HT1080 (cell line): Measurements from ENCODE around the gene PDHB. TPM values are rescaled to one million over a fixed set of nuclear protein-coding genes. Genes with fewer than 3 reads are reported as not detected.

Experiments used
- DNase-seq: peaks from one replicate; pipeline ENCODE4 v3.0.0-alpha.2; 2015; ENCODE audit warnings: low read depth
- polyA plus RNA-seq, 2 experiments: library from polyadenylated mRNA; depleted of rRNA; stranded (reverse); fragments of >200 nt; gene quantifications; 2 replicates each; pipeline ENCODE4 v1.2.3, GENCODE V29; 2015
- total RNA-seq: library from RNA; depleted of rRNA; stranded (reverse); fragments of >200 nt; shearing (Covaris generic); gene quantifications from 2 replicates; pipeline ENCODE4 v1.2.3, GENCODE V29; 2014; rRNA removed

Gene PDHB
- 78.8 and 81.6 TPM in 2 replicates for total RNA-seq
- 92.0 and 97.5 TPM in 2 replicates for polyA plus RNA-seq (2015; cell fraction: cytosol; rRNA removed)
- polyA plus RNA-seq (2015; cell fraction: nucleus; rRNA removed) = 85.9 and 92.9 TPM in 2 replicates

DNA sequence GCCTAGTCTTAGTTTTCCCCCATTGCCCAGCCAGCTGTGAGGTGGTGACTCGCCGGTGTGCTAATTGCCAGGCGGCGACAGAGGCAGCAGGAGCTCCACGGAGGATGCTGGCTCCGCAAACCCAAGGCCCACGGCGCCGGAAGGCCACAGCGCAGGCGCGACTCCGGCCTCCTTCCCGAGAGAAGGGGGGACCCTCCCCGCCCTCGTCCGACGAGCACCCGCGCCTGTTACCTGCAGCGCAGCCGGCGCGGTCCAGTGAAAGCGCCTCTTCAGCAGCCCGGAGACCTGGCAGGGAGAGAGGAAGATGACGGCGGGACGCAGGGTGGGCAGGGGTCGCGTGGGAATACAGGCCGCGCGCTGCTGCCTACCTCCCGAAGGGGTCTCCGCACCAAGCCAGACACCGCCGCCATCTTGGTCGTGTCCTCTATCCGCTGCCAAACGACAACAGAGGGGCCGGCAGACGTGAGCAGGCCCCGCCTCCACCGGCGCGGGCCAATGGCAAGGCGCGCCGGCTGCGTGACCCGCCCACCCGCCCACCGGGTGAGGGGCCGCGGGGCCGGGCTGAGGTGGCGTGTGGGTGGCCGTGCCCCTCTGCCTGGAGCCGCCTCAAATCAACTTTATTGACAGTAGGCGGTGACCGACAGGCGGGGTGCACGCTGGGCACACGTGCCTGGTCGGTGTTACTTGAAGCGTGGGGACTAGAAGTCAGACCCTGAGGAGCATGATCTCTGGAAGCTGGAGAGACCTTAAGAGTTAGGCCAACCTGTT is at the start of gene PDHB:
Gene PDHB, minus strand, starts transcription at position 433 of the 768 bp plus-strand sequence. Its CDS starts 23 bp downstream, at position 410.
- peak; percentile 86 for DNase-seq

DNA sequence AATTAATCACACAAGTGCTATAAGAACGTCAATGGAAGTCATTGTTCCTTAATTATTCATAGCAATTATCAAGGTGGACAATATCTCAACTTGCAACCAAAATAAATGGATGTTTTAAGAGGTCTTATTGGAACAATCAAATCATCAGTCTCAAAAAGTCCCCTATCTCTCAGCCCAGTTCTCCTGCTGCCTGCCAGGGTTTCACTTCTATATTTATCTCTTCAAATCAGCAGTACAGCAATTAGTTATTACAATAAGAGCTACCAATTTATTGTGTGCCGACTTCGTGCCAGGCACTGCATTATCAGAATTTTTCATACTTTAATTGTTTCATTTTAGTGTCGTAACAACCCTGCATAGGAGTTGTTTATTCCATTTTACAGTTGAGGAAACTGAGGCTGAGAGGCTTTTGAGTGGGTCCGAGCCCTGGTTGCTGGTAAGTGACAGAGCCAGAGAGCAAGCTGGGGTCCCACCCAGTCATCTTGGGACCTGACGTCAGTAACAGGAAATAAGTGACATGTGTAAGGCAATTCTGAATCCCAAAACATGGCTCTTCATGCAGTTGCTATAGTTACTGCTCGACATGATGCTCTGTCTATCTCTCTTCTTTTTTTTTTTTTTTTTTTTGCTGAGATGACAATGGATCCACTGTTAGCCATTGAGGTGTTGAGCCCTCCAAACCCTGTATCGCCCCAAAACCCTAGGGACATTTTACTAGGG is 49.4 kb upstream of the PDHB start:
- DNase-seq = no peak

DNA sequence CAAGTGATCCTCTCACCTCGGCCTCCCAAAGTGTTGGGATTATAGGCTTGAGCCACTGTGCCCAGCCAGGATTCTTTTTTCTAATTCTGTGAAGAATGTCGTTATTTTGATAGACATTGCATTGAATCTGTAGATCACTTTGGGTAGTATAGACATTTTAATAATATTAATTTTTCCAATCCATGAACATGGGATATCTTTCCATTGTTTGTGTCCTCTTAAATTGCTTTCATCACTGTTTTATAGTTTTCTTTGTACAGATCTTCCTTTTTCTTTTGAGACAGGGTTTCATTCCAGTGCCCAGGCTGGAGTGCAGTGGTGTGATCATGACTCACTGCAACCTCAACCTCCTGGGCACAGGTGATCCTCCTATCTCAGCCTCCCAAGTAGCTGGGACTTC is 46.7 kb upstream of the PDHB start:
- no peak for DNase-seq

DNA sequence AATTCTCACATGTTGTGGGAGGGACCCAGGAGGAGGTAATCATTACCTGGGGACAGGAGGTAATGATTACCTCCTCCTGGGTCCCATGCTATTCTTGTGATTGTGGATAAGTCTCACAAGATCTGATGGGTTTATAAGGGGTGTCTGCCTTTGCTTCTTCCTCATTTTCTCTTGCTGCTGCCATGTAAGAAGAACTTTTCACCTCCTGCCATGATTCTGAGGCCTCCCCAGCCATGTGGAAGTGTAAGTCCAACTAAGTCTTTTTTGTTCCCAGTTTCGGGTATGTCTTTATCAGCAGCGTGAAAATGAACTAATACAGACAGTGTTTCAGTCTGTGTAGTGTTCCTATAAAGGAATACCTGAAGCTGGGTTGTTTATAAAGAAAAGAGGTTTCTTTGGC is 45.1 kb upstream of the PDHB start:
- no peak for DNase-seq

DNA sequence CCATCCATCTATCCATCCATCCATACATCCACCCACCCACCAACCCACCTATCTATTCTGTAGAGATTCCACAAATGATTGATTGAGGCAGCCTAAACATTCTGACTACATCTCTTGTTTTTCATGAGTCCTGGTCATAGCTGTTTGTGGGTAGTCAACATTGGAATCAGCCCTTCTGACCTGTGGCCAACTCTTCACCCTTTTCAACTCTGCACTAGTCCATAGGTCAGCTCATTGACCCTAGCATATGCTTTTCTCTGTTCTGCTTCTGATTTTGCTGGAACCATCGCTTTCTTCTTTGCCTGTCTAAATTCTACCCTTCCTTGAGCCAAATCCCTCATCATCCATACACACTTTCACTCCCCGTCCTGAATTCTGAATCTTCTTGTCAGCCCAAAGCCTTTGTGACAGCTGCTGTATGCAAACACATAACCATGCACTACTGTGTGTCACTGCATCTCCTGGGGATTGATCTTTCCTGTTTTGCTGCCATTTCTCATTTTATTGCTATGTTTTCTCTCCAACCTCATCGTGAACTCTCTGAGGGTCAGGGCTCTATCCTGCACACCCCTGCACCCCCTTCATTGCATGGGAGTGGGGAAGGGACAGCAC is 41.4 kb upstream of the PDHB start:
- DNase-seq = no peak

DNA sequence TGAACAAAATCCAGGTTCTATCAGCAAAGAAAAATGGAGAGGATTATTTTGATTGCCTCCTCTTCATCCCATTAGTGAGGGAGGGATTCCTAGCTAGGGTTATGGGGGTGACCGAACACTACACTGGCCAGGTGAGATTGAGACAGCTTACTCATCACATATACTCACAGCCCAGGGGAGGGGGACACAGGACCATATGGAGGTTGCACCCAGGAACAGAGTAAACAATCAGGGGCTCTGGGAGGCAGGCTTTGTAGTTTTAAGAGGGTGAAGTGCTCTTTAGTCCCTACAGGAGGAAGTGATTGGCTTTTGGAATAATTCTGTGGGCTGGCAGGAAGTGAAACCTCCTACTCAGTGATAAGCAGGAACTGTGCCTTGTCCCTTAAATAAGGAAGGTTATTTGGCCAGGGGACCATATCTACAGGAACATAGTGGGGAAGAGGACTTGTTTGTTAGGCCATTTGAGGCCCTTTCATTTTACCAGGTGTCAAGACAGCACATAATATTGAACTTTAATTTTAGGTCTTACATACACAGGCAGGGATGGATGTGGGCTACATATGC is 40.8 kb upstream of the PDHB start:
- DNase-seq = no peak

DNA sequence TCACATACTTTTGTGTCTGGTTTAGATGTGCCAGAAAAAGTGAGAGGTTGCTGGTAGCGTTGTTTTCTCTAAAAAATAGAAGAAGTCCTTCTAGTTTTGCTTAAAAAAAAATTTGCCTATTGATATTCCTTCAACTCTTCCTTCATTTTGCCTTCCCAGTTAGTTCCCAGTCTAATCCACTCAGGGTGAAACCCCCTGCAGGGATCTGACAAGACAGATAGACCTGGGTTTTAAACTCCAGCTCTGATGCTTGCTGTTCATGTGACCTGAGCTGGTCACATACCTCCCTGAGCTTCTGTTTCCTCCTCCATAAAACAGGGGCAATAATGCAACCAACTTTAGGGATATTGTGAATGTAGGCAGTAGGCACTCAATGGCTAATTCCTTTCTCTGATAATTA is 39.6 kb upstream of the PDHB start:
- no peak for DNase-seq

DNA sequence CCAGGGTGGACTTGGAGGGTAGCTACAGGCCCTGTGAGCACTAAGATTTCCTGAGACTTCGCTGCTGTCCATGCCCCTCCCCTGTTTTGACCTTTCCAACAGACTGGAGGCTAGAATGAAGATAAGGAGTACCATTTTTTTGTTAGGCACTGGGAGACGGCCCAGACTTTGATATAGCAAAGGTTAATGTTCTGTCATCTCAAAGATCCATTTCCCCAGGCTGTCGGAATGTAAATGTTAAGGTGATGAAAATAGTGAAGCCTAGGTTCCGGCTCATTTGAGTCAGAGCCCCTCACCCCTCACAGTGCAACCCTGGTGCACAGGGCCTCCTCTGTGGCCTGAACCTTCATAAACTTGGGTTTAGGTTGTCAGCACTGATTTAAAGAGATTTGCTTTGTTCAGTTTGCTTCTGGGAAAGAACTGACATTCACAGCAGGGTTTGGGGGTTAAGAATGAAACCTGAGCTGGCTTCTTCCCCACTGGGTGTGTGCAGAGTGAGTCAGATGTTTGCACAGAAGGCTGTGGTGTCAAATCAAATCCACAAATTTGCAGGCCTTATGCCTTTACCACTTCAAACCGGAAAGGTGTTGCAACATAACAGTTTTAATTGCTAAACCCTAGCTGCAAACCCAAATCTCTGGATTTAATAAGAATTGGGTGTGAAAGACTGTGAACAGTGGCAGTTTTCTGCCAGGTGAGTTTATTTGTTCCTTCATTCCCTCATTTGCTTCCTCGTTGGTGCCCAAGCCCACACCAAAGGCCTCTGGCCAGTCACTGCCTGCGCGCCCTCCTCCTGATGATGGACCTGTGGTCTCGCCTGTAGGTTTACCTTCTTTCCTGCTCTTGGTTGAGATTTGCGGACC is 37.6 kb upstream of the PDHB start:
- peak; percentile 98 for DNase-seq

DNA sequence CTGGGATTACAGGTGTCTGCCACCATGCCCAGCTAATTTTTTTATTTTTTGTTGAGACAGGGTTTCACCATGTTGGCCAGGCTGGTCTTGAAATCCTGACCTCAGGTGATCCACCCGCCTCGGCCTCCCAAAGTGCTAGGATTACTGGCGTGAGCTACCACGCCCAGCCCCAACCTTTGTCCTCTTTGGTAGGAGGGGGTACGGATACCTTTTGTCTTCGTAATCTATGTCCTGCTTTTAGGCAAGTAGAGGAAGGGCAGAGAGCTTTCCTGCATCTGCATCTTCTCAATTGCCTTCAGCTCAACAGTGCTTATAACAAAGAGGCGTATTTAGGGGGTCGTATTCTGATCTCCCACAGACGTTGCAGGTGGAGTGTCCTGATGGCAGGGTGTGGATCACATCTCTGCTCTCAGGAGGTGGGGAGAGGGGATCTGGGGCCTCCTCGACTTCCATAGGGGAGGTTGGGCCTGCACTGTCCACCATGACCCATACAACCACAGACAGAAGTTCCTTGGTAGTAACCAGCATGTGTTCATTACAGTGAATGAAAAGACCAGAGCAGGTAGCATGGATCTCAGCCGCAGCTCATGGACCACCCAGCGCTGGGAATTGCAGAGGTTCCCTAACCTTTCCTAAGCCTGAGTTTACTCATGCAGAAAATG is 36.9 kb upstream of the PDHB start:
- no peak for DNase-seq

DNA sequence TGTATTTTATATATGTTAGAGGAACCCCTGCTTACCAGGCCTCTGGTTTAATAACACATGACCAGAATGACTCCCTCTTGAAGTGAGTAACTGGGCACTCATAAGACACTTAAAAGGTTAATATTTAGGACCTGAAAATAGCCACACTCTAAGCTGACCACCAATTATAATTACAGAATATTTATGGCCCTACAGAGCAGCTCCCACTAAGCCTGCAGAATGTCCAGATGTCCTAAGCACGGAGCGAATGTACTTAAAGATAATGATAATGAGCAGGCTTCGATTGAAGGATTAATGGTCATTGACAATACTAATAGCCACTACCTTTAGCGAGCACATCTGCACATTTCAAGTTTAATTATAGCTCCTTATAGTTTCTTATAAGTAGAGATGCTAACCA is 35.5 kb upstream of the PDHB start:
- DNase-seq = no peak

DNA sequence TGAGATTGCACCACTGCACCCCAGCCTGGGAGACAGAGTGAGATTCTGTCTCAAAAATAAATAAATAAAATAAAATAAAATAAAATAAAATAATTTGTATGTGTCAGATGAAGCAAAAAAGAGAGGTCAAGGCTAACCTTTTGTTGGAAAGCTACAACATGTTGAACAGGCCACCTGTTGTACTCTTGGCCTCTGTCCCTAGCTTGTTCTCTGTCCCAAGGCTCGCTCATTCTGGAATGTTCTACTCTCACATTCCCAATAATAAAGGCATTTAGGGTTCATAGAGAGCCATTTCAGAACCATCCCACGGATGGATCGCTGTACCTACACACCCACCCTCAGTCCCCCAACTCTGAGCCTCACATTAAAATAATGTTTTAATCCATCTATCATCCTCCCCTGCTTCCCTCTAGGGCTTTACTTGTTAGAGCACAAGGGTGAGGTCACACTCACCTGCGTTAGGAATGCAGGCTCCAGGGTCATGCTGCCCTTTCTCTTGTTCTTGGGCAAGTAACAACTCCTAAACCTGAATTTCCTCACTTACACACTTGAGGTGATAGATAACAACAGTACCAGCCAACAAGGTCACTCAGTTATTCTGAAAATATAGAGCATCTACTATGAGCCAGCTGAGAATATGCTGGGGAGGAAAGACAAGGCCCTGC is 33.4 kb upstream of the PDHB start:
- no peak for DNase-seq

DNA sequence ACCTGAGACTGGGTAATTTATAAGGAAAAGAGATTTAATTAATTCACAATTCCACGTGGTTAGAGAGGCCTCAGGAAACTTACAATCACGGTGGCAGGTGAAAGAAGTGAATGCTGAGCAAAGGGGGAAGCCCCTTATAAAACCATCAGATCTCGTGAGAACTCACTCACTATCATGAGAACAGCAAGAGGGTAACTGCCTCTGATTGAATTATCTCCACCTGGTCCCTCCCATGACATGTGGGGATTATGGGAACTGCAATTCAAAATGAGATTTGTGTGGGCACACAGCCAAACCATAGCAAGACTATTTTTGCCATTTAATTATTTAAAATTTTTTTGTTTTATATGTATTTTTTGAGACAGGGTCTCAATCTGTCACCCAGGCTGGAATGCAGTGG is 31.2 kb upstream of the PDHB start:
- no peak for DNase-seq

DNA sequence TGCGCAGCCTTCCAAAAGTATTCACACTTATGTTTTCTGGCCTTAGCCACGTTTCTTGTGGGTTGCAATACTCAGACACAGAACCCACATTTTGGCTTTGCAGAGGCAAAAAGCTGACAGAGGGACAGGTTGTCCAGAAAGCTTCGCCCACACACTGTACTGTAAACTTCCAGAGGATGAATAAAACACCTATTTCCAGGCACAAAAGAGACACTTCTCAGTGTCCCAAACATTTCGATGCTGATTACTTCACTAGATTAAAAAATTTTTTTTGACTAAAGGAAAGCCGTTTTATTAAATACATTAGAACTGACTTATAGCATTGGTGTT is 30.3 kb upstream of the PDHB start:
- no peak for DNase-seq

DNA sequence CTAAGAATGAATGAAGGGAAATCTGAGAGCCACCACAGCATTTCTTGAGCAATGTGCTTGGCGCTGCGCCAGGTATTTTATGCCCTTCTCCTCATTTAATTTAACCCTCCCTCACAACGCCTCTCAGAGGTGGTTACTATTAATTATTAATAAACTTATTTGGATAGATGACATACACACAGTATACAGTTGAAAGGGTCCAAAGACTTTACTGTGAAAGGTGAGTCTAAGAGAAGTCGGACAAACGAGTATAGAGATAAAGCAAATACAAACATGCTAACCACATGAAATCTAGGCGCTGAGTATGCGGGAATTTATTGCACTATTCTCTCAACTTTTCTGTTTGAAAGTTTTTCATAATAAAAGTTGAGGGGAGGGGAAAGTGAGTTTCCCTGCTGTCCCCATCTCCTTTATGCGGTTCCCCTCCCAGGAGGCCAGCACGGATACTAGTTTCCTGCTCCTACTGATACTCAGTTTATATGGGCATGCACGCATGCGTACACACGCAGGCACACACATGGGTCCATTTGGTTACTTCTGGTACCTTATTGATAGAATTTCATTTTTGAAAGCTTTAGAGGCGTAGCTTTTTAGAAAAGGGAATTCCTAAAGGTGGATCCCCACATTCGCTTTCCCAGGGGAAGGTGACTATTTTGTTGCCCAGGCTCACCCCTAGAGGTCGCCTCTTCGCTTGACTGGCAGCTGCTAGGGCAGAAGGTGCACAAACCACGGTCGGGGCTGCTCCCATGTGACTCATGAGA is 29.7 kb upstream of the PDHB start:
- DNase-seq = peak; percentile 83

DNA sequence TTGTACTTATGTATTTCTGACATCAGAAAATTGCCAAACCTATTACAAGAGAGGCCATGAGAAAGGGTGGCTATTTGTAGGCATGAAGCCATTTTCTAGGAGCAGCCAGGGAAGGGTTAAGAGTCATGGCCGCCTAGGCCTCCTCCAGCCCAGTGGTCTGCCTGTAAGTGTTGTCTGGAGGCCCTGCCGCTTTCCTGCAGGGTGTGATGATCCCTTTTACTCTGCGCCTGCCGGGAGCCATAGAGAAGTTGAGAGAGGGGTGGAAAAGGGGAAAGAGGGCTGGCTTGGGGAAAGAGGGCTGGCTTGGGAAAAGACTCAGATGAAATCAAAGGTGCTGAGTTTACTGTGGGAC is 29.2 kb upstream of the PDHB start:
- no peak for DNase-seq

DNA sequence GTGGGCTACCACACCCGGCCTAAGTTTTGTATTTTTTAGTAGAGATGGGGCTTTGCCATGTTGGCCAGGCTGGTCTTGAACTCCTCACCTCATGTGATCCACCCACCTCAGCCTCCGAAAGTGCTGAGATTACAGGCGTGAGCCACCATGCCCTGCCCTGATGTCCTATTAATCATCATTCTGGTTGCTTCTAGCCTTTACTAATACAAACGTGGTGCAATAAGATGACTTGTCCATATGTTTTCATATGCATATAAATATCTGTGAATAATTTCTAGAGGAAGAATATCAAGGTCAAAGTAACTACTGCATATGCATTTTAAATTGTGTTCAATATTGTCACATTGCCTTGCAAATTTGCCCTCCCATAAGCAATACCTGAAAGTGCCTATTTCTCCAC is 25.5 kb upstream of the PDHB start:
- no peak for DNase-seq

DNA sequence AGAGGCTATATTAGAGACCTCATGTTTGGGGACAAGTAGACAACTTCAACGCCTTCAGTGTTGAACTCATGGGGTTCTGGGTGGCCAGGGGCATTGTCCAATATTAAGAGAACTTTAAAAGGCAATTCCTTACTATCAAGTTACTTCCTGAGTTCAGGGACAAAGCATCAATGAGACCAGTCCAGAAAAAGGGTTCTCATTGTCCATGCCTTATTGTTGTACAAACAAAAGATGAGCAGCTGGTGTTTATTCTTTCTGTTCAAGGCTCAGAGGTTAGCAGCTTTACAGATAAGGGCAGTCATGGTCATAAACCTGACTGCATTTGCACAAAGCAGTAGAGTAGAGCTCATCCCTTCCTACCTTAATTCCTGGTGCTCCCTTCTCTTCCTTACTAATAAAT is 18.5 kb upstream of the PDHB start:
- no peak for DNase-seq

DNA sequence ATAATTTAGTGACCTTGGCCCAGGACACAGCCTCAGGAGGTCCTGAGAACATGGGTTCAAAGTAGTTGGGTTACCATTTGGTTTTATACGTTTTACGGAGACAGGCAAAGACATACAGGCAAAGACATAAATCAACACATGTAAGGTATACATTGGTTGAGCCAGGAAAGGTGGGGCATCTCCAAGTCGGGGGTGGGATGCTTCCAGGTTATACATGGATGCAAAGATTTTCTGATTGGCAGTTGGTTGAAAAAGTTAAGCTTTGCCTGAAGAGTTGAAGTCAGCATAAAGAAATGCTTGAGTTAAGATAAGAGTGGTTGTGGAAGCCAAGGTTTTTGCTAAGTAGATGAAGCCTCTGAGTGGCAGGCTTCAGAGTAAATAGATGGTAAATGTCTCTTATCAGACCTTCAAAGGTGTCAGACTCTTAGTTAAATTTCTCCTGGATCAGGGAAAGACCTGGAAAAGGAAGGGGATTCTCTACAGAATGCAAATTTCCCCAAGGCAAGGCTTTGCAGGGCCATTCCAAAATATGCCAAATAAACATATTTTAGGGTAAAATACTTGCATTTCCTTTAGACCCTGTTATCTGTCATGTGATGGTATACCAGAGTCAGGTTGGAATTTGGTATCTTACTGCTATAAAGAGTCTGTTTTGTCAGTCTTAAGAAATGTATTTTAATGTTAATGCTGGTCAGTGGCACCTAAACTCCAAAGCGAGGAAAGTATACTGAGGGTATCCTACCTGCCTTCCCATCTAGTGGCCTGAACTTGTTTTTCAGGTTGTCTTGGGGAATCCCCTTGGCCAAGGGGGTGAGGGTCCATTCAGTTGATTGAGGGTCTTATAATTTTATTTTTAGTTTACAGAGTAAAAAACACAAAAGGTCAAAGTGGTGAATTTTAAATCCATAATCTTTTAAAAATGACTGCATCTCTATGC is 8.2 kb upstream of the PDHB start:
- DNase-seq = no peak
